GM19238 (cell line): ENCODE data around the gene NFE2.

ENCODE experiments used
- DNase-seq: peaks from one replicate; pipeline ENCODE4 v3.0.0; 2011; ENCODE audit warnings: low spot score; ENCODE audit not compliant: insufficient read length

The NFE2 gene

DNA sequence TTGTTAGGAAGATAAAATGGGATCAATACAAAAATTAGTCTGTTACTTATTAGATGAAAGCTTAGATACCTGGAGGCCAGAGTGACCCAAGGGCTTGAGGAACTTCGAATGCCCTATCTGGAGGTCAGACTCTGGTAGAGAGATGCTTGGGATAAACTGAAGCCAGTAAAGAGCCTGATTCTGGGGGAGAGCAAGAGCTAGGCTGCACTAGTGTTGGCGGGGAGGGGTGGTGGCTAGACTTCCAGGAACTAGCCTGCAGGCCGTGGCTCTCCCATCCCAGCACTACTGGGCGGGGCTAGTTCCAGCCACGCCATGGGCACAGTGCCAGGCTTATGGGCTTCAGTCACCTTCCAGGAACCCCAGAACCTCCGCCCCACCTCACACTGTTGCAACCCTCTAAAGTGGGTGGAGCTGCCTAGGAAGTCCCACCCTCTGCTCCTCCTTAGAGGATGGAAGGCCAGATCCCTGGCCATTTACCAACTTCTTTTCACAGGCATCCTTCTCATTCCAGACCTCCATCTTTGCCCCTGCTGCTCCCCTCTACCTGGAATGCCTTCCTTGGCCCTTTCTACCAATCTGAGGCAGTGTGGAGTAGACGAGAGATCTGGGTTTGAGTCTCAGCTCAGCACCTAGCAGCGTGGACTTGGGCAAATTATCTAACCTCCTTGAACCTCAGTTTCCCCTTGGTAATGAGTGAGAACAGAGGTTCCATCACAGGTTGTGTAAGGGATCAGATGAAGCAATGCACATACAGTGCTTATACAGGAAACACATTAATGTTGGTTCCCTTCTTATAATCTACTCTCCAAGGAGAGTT lies 6.3 kb upstream of the NFE2 start:
- DNase-seq: no peak

DNA sequence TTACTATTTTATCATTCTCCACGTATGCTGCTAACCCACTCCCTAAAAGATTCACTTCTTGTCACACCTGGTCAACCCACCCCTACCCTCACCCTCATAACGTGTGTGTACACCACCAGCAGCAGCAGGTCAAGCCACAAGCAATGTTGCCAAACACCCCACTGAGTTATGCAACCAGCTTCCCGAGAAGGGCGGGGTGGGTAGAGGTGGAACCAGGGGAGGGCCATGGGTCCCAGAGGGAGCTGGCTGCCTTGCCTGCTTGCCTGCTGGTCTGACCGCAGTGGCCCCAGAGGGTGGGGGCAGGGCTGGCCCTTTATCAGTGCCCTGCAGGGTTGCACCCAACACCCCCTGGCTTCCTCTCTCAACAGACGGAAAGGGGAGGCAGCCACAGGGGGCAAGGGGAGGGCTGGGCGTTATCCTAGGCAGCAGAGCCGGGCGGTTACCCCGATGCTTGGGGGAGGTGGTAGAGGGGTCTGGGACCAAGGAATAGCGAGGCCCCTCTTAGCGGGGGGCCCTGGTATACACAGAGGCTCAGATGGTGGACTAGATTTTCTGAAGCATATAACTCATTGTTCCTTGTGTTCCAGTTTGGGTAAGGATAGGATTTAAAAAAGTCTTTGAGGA lies 3.5 kb upstream of the NFE2 start:
- no peak for DNase-seq

DNA sequence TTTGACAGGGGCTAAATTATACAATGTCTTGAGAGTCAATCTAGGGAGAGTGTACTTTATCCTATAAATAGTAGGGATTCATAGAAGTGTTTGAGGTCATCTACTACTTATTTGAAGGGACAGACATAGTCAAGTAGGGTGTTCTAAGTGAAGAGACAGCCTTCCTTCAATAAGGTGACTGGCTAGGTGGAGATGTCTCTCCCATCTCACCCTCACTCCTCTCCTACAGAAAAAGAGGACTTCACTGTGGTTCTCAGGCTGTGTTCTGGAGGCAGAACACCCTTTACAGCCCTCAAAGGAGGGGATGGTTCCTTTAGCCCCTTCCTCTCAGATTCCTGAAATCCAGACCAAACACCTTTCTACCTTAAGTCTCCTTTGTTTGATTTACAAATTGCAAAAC lies 2.8 kb upstream of the NFE2 start:
- no peak for DNase-seq

DNA sequence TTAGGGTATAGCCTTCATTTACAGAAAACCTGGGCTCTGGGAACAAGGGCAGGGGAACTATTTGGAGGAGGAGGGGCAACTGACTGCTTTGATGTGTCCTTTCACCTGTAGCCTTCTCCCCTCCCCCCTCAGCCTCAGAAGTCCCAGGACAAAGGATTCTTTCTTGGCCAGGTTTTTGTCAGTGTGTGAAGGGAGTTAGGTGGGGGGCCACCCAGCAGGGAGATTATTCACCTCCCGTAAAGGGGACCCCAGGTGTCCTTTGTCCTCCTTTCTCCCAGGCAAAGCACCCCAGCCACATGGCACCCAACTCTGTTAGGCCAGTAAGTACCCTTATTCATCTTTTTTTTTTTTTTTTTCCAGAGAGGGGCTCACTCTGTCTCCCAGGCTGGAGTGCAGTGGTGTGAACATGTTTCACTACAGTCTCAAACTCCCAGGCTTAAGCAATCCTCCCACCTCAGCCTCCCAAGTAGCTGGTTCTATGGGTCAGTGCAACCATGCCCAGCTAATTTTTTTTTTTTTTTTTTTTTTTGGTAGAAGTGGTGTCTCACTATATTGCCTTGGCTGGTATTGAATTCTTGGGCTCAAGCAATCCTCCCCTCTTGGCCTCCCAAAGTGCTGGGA lies 723 bp upstream of the NFE2 start:
- DNase-seq: no peak

DNA sequence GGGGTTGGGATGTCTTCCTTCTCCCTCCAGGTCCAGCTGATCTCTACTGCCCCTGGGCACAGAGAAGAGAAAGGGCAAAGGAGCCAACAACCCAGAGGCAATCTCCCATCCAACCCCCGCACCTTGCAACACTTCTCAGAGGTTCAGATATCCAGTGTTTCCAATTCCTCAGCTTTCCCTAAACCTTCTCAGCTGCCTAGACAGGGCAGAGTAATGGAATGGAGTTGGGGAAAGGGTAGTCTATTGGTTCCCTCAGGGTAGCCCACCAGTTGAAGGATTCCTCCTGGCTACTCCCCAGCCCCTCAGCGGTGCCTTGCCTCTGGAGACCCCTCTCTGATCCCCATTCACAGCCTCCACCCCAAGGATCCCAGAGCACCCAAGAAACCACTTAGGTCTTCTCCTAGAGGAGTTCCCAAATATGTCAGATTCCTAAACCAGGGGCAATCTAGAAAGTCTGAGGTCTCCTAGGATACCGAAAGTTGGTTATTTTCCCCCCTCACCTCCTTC lies 537 bp downstream of the NFE2 start:
- no peak for DNase-seq

DNA sequence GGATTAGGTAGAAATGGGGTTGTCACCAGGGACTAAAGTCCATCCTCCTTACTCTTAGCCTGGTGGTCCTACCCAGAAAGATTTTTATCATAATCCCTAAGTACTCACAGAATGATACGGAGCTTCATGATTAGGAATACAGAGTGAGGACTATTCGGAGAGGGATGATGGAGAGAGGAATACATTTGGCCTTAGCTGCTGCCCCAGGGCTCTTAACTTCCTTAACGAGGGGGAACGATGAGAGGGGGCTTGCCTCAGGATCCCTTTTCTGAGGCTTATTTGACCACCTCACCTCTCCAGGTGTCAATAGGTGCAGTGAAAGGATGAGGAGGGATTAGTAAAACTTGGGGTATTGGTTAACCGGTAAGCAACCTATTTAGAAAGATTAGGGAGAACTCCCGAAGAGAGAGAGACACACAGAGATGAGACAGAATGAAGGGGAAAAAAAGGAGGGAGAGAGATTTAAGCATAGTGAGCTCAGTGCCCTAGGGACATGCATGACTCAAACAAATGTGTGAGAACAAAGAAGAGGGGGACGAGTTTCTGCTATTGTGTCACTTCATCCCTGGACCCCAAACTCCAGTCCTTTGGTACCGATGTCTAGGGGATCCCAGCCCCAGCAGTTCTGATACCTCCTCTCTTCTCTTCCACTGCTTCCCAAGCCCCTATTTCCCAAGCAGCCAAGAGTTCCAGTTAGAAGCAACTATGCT lies 1.1 kb downstream of the NFE2 start:
- no peak for DNase-seq

DNA sequence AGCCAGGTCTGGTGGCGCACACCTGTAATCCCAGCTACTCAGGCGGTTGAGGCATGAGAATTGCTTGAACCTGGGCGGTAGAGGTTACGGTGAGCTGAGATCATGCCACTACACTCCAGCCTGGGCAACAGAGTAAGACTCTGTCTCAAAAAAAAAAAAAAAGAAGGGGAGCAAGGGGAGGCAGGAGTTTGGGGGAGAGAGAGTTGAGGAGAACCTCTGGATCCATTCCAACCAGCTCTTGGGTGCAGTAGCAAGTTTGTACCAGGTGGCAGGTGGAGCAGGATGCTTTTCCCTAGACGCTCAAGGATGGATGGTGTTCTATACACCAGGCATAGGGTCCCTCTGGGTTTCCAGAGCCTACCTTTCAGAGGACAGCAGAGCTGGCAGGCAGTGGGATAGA lies 1.9 kb downstream of the NFE2 start:
- no peak for DNase-seq

DNA sequence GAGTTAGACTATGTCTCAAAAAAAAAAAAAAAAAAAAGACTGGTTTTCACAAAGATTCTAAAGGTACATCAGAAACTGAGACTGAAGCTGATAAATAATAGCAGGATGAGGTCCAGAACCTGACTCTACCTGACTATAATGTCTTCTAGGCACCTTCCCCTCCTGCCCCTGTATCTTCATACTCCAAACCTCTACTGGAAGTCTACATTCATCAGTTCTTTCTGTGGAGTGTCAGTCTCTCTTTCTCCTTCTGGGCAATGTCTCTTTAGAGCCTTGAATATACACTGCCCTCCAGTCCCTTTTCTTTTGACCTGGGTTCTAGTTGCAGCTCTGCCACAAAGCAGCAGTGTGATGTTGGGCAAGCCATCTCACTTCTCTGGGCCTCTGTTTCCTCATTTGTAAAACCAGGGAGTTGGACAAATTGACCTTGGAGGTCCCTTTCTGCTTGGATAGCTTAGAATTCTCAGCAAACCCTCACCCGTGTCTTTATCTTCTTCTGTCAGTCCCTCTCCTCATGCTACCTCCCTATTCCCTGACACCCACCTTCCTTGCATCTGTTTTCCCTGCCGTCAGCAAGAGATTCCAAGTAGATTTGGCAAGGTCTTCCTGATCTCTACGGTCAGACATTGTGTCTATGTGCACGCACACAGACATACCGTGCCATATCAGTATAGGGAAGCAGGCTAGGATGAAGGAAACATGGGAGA lies 4.3 kb downstream of the NFE2 start:
- no peak for DNase-seq

DNA sequence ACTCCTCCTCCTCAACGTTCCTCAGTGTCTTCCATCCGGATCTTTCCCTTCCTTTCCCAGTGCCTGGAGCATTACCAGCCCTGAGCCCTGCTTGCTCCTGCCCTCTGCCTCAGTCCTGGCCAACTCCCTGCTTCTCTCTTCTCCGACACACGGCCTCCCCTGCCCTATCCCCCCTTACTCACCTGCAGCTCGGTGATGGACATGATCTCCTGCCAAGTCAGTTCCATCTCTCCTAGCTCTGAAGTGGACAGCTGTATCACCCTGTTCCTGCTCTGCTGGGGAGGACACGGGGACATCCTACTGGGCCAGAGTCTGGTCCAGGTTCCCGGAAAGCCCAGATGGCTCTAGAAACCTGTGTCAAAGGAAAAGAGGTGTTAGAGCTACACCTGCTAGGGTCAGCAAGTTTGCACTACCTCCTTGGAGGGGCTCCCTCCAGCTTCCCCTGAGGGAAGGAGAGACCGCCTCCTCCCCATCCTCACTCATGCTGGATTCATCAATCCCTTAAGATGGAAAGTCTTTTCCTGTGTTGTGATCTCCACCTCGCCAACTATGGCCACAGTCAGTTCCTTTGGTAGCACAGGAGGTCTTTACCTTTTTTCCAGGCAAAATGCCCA lies 5.8 kb downstream of the NFE2 start:
- no peak for DNase-seq

DNA sequence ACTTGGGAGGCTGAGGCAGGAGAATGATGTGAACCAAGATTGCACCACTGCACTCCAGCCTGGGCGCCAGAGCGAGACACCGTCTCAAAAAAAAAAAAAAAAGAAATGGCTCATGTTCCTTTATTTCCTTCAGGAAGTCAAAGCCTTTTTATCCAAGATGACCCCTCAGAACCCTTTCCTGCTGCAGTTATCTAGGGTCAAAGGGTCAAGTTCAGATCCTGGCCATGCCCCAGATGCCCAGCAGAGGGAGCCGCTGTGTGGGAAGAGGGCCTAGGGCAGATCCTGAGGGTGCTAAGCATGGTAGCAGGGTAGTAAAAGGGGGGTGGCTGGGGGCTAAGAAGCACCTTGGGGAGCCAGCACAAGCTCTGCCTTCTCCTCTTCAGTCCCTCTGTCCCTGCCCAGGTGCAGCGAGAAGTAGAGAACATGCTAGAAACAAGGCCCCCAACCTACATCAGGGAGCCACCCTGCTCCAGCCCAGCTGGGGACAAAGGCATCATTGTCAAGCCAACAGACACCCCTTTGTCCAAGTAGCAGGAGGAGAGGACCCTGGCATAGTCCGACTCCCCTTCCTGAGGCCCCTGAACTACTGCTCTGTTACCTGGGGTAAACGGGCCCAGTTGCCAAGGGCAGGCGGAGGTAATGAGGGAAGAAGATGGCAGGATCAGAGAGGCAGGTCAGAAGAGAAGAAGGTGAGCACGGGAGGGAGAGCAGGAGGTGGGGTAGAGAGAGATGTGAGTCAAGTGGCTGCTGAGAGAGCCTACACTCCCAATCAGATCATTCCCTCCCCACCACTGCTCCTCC lies 6.5 kb downstream of the NFE2 start:
- peak; percentile 53 for DNase-seq

DNA sequence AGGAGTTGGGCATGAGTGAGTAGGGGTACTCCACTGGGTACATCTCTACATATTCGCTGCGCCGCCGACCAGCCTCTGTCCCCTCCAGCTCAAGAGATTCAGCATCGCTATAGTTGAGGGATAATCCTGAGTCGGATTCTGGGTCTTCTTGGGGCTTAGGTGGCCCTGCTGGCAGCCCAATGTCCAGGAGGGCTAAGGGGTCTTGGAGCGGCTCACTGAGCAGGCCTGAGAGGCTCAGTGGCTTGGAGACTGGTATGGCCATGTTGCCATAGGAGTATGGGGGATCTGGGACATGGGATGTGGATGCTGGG lies 7.9 kb downstream of the NFE2 start:
- DNase-seq: no peak

DNA sequence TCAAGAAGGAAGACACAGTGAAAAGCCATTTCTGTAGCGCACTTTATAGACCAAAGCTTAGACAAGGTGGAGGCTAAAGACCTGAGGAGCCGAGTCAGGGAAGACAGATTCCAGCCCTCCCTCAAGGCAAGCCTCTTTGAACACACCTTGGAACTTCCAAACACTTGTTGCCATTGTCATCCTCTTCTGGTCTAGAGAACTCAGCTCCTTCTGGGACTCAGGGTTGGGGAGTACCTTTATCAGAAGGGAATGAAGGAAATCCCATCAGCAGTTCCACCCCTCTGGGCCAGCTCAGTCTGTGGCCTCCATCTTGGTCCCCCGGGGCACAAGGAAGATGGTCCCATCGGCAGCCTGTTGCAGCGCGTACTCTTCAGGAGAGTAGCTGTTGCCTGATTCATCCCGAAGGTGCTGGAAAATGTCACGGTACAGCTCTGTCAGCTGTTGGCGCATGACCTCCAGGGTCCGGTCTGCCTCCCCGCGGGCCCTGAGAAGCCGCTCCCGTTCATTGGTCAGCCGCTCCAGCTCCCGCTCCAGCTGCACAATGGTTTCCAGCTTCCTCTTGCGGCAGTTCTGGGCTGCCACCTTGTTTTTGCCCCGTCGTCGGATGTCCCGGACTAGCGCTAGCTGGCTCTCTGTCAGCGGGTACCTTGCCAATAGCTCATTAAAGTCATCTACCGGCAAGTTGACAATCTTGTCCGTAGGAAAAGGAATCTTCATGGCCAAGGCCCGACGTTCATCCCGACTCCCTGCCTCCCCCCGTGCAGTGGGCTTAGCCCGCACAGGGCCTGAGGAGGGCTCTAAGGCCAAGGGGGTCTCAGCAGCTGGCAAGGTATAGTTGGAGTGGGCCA lies 8.5 kb downstream of the NFE2 start:
- DNase-seq: no peak

DNA sequence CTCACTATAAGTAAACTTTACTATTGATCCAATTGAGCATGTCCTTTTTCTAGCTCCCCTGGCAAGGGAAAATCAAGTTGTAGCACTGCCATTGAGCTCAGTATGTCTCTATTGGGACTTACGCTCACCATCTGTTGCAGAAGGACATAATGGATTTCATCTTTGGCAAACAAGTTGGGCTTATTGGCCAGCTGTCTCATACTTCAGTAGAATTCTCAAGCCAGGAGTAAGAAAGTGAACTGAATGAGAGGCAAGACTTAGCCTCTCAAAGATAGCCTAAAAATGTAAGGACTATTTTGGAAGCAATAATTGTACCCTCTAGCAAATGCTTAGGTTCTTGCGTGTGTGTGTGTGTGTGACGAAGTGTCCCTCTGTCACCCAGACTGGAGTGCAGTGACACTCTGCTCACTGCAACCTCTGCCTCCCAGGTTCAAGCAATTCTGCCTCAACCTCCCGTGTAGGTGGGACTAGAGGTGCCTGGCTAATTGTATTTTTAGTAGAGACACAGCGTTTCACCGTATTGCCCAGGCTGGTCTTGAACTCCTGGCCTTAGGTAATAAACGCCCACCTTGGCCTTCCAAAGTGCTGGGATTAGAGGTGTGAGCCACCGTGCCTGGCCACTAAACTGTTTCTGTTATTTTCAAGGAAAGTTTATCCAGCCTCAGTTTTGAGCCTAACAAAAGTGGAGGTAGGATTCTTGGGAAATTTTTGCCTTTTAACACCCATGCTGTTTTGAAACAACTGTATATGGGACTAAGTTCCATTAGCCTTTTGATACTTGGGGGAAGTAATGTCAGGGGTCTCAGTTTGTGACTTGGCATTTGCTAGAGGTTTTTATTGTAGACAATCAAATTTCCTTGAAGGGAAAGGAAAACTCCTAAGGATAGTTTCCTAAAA lies 13.3 kb downstream of the NFE2 start:
- DNase-seq: no peak

DNA sequence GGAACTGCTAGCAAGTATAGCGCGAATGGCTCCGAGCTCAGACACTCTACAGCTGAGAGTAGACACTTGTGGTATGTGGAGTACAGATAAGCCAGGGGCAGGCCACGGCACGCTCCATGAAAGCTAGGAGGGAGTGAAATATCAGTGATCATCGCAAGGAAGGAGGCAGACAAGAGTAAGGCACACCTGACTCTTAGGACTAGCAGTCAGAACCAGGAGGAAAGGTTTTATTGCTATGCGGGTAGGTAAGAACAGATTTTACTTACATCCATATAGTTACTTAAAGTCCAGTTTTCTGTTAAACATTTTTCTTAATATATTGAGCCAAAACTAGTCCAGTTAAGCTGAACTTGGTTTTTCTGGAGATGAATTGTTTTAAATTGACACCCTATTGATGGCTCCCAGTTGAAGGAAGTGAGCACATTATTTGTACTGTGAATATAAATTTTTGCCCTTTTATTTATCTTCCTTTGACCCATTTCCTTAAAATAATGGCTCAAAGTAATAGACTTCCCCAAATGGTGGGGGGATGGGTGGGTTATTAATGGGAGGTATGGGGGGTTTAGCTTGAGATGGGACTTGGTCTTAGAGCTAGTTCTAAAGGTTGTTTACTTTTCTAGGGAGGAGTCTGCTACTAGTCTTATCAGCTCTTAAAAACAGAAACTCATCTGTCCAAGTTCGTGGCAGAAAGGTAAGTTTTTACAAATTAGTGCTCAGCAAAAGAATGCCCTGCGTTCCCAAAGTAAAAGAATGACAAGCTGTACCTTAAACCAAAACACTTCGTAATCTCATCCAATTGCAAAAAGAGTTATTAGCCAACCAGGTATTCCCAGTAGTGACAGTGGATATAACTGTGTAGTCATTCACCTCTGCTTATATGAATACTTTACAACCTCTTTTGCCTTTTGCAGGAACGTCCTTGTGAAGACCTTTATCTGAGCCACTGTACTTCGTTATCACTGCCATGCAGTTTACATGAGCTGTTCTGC lies 14.5 kb downstream of the NFE2 start:
- DNase-seq: no peak

DNA sequence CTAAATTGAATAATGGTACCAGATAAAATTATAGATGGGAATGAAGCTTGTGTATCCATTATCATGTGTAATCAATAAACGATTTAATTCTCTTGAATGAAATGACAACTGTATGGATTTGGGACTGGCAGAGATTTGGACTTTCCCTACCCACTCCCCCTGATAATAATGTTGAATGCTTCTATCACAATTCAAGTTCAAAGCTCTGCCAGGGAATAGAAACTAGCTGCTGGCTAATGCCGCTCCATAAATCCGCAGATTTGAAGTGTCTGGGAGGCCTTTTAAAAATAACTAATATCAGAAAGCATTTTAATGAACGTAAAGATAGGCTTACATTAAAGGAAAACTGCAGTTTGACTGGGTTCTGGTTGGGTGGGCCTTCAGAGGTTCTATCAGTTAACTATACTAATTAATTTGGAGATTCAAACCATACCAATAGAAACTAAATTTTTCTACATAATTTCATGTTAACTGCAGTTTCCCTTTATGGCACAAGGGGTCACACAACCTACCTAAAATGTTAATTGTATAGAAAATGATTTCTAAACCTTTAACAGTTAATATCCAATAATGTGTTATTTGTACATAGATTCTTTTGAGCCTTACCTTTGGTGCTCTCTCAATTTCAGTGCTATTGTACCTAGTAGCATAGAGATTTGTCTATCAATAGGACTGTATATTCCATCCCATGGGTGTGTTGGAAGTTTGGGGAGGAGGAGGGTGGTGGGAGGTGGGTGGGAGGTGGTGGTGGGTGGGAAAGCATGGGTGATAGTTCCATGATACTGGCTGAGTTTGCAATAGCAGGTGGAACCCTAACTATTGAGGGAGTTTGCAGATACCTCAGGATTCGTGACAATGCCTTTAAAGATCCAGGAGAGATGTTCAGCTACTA lies 15.4 kb downstream of the NFE2 start:
- DNase-seq: no peak
